Stomach (tissue), 4 donors: Measurements from ENCODE around the gene EDA.

ENCODE experiments used
- CTCF ChIP-seq, 7 experiments: fragments of 450-650 bp in 4 of 7; fragments of 200-600 bp in 3 of 7; sonication (generic) in 3 of 7; IDR thresholded peaks; one replicate each; pipeline ENCODE4 v1.5.1; 2016 to 2019; ENCODE audit warnings: antibody characterized with exemption in 7 of 7, control low read depth in 2 of 7, mild to moderate bottlenecking in 1 of 7
- POLR2A ChIP-seq, 4 donors: fragments of 450-650 bp; IDR thresholded peaks; one replicate each; pipeline ENCODE4 v1.6.1; 2016; ENCODE audit warnings: antibody characterized with exemption in 4 of 4, control low read depth in 2 of 4, mild to moderate bottlenecking in 1 of 4, moderate library complexity in 1 of 4

DNA sequence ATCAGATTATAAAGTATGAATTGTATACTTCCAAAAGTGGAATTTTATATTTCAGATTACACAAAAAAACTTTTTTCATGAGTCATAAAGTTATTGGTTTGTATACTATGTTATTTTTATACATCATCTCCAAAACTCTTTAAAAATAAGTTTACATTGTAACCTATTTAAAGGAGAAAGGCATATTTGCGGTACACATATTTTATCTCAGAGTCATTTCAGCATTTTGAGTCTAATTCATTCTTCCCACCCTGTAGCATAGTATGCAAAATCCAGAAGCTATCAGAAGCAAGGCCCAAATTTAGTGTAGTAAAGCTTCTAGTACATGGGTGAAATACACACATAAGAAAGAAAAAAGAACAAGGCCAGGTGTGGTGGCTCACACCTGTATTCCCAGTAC is 353.5 kb downstream of the EDA start:
- TF ChIP-seq CTCF (IDR thresholded peaks at IDR 0.05) (no peak), POLR2A (IDR thresholded peaks at IDR 0.05) (no peak)
